Colon (tissue), 2 donors: ENCODE results near the gene LBHD1.

ENCODE experiments used
- FAIRE-seq: peaks from 2 replicates; lab custom pipeline; 2012; peaks lifted over from hg19 to GRCh38; lab: Jason Lieb, UNC
- donor health status: control.
- donor health status: control.

Gene LBHD1

DNA sequence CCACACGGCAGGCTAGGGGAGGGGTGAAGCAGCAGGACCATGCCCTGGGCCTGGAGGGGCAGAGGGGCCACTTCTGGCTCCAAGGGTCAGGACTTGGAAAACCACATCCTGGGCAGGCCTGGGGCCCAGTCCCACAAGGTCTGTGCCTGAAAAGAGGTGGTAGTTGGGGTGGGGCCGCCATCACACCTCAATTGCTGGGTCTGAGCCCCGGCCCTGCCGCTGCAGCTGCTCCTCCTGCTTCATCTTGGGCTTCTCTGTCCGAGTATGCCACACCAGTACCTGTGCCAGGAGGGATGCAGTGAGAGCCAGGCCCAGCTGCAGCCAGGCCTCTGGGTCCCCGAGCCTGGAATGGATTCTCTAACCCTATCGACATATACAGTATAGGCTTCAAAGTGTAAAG is 56.5 kb downstream of the LBHD1 start:
- FAIRE-seq, result no peak

DNA sequence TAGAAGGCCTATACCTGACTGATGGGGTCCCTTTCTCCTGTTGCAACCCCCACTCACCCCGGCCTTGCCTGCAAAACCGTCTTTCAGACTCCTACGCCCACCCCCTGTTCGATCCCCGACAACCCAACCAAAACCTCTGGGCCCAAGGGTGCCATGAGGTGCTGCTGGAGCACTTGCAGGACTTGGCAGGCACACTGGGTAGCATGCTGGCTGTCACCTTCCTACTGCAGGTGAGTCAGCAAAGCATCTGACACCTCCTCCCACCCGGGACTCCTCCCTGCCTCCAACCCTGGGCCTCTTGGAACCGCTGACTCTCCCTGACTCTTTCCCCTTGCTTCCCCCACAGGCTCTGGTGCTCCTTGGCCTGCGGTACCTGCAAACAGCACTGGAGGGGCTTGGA is 57.8 kb downstream of the LBHD1 start:
- FAIRE-seq, result no peak

DNA sequence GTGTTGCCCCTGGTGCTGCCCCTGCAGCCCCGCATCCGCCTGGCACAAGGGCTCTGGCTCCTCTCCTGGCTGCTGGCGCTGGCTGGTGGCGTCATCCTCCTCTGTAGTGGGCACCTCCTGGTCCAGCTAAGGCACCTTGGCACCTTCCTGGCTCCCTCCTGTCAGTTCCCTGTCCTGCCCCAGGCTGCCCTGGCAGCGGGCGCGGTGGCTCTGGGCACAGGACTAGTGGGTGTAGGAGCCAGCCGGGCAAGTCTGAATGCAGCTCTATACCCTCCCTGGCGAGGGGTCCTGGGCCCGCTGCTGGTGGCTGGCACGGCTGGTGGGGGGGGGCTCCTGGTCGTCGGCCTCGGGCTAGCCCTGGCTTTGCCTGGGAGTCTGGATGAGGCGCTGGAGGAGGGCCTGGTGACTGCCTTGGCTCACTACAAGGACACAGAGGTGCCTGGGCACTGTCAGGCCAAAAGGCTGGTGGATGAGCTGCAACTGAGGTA is 58.7 kb downstream of the LBHD1 start:
- FAIRE-seq, result no peak
